ENCODE results near the gene STX18. TPM values are rescaled to one million over a fixed set of nuclear protein-coding genes. Genes with fewer than 3 reads are reported as not detected.

Gene STX18
- total RNA-seq, 1 experiment from 2014 or later, result 36.5 TPM

DNA sequence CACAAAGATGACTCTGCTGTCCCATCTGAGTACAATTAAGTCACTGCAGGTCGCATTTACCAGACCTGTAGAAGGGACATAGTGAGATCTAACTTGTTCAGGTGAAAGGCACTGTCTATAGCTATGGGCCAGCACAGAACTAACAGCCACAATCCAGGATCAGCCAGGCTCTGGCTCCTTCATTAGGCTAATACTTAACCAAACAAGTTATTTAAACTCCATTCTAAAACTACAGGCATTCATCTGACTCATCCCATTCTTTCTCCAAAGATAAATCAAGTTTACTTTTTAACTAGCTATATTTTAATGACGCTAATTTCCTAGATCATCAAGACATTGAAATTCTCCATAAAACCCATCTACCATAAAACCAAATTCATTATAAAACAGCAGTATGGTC lies 62.5 kb downstream of the STX18 start:
- H3K36me3 Mint-ChIP-seq (ENCODE audit: insufficient read depth, unreplicated experiment), result no peaks in the 10 kb centered on the region
- no peaks in the 10 kb centered on the region for H3K27me3 Mint-ChIP-seq (ENCODE audit: insufficient read depth, unreplicated experiment)
- ChIA-PET POLR2A (no interaction called here), CTCF (no interaction called here)
- intact Hi-C loops (cut with micrococcal nuclease; ENCODE audit: unreplicated experiment), result no loop called here
- no peaks in the 10 kb centered on the region for H3K36me3 ChIP-seq (ENCODE audit: control insufficient read depth, insufficient read depth, low read length)
- no peaks in the 10 kb centered on the region for H3K4me1 ChIP-seq
- TF ChIP-seq CTCF (IDR thresholded peaks at IDR 0.05; ENCODE audit: insufficient read depth in 1 of 2, low read depth in 1 of 2, low read length in 1 of 2, severe bottlenecking in 1 of 2, unreplicated experiment in 1 of 2), result no peak
- no peaks in the 10 kb centered on the region for H3K9me3 Mint-ChIP-seq (ENCODE audit: unreplicated experiment)
- no peaks in the 10 kb centered on the region for H3K27me3 ChIP-seq (replicated peaks; ENCODE audit: control insufficient read depth, insufficient read depth, low read length)
- no TSS peak for BruUV-seq (replicated peaks)
- H3K4me1 Mint-ChIP-seq (ENCODE audit: low read depth, unreplicated experiment), result peaks cover 10% of the 10 kb centered on the region
- H3K4me3 Mint-ChIP-seq (ENCODE audit: unreplicated experiment), result no peak overlapping the region
- no peaks in the 10 kb centered on the region for H3K9me3 ChIP-seq
- no peak overlapping the region for H3K27ac Mint-ChIP-seq (ENCODE audit: unreplicated experiment)
- no peak overlapping the region for H3K4me3 ChIP-seq (ENCODE audit: low read depth, low read length)
- no peak for DNase-seq

DNA sequence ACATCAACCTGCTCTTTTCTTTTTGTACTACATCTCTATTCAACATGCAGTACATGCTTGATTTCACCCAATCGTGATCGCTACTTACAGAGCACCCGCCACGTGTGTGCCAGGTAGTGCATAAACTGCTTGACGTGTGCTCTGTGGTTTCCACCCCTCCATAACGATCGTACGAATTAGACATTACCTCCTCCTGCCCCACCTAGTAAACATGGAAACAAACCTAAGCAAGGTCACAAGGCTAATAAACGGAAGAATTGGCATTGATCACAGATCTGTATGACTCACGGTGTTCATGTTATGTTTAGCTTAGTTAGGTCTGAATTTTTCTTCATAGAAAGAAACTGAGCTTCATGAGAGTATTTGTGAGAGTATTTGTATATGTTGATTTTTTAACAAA lies 64.1 kb downstream of the STX18 start:
- H3K27me3 Mint-ChIP-seq (ENCODE audit: insufficient read depth, unreplicated experiment), result no peaks in the 10 kb centered on the region
- Histone ChIP-seq H3K9me3 (no peaks in the 10 kb centered on the region), H3K36me3 (ENCODE audit: control insufficient read depth, insufficient read depth, low read length) (no peaks in the 10 kb centered on the region), H3K27me3 (replicated peaks; ENCODE audit: control insufficient read depth, insufficient read depth, low read length) (no peaks in the 10 kb centered on the region), H3K4me3 (ENCODE audit: low read depth, low read length) (no peak overlapping the region), H3K4me1 (no peaks in the 10 kb centered on the region; the same call in 1 of the 2 replicates)
- H3K4me3 Mint-ChIP-seq (ENCODE audit: unreplicated experiment), result no peak overlapping the region
- no peaks in the 10 kb centered on the region for H3K9me3 Mint-ChIP-seq (ENCODE audit: unreplicated experiment)
- CTCF ChIA-PET, result no interaction called here
- no peaks in the 10 kb centered on the region for H3K36me3 Mint-ChIP-seq (ENCODE audit: insufficient read depth, unreplicated experiment)
- no peak for TF ChIP-seq CTCF (IDR thresholded peaks at IDR 0.05; ENCODE audit: insufficient read depth in 1 of 2, low read depth in 1 of 2, low read length in 1 of 2, severe bottlenecking in 1 of 2, unreplicated experiment in 1 of 2)
- H3K4me1 Mint-ChIP-seq (ENCODE audit: low read depth, unreplicated experiment), result peaks cover 18% of the 10 kb centered on the region
- no TSS peak for BruUV-seq (replicated peaks)
- POLR2A ChIA-PET, result no interaction called here
- H3K27ac Mint-ChIP-seq (ENCODE audit: unreplicated experiment), result no peak overlapping the region
- intact Hi-C loops (cut with micrococcal nuclease; ENCODE audit: unreplicated experiment), result no loop called here
- no peak for DNase-seq

DNA sequence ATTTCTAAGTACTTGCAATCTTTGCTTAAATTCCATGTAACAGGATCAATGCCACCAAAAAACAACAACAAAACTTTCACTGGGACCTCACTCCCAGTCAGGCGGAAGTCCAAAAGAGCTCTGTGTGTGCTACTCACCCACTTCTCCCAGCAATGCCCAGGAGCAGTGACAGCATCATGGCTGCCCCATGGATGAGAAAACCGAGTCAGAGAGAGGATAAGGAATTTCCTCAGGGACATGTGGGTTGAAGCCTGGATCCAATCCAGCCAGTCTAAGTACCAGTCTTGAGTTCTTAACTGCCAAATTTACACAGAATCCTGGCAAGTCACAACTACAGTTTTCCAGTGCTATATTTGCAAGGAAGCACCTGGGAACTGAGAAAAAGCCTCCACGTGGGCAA lies 64.5 kb downstream of the STX18 start:
- POLR2A ChIA-PET, result no interaction called here
- no peak for DNase-seq
- H3K27me3 ChIP-seq (replicated peaks; ENCODE audit: control insufficient read depth, insufficient read depth, low read length), result no peaks in the 10 kb centered on the region
- no peaks in the 10 kb centered on the region for H3K27me3 Mint-ChIP-seq (ENCODE audit: insufficient read depth, unreplicated experiment)
- H3K9me3 ChIP-seq, result no peaks in the 10 kb centered on the region
- H3K4me1 ChIP-seq, result no peaks in the 10 kb centered on the region; the same call in 1 of the 2 replicates
- no peaks in the 10 kb centered on the region for H3K9me3 Mint-ChIP-seq (ENCODE audit: unreplicated experiment)
- no peak overlapping the region for H3K4me3 ChIP-seq (ENCODE audit: low read depth, low read length)
- no peaks in the 10 kb centered on the region for H3K36me3 Mint-ChIP-seq (ENCODE audit: insufficient read depth, unreplicated experiment)
- TF ChIP-seq CTCF (IDR thresholded peaks at IDR 0.05; ENCODE audit: insufficient read depth in 1 of 2, low read depth in 1 of 2, low read length in 1 of 2, severe bottlenecking in 1 of 2, unreplicated experiment in 1 of 2), result no peak
- BruUV-seq (replicated peaks), result no TSS peak
- no peak overlapping the region for H3K27ac Mint-ChIP-seq (ENCODE audit: unreplicated experiment)
- CTCF ChIA-PET, result no interaction called here
- H3K36me3 ChIP-seq (ENCODE audit: control insufficient read depth, insufficient read depth, low read length), result no peaks in the 10 kb centered on the region
- H3K4me3 Mint-ChIP-seq (ENCODE audit: unreplicated experiment), result no peak overlapping the region
- peaks cover 18% of the 10 kb centered on the region for H3K4me1 Mint-ChIP-seq (ENCODE audit: low read depth, unreplicated experiment)
- intact Hi-C loops (cut with micrococcal nuclease; ENCODE audit: unreplicated experiment), result no loop called here
